ENCODE results near the gene KIF6. TPM values are rescaled to one million over a fixed set of nuclear protein-coding genes. Genes with fewer than 3 reads are reported as not detected.

Gene KIF6
- total and polyA plus RNA-seq, 4 donors: 1.1 to 7.8 (median 4.5) TPM

GRCh38 chr6:39328066-39328465 lies 397.1 kb downstream of the KIF6 start:
- no peaks in the 10 kb centered on the region for H3K27me3 ChIP-seq (ENCODE audit: control insufficient read depth in 3 of 3, insufficient read depth in 3 of 3, low read length in 2 of 3)

GRCh38 chr6:39327507-39327906 lies 397.7 kb downstream of the KIF6 start:
- Histone ChIP-seq H3K4me1 (ENCODE audit: control insufficient read depth in 5 of 5, insufficient read depth in 5 of 5, low read length in 5 of 5) (peaks cover 0 to 16% (median 2%) of the 10 kb centered on the region in 5 donors), H3K4me3 (no peak overlapping the region), H3K27me3 (ENCODE audit: control insufficient read depth in 3 of 3, insufficient read depth in 3 of 3, low read length in 2 of 3) (no peaks in the 10 kb centered on the region), H3K36me3 (ENCODE audit: control insufficient read depth in 4 of 4, insufficient read depth in 4 of 4, low read length in 4 of 4) (no peaks in the 10 kb centered on the region), H3K27ac (ENCODE audit: low read depth in 1 of 2, low read length in 1 of 2) (no peak overlapping the region), H3K9ac (ENCODE audit: insufficient read depth in 1 of 2, low read length in 2 of 2) (no peak overlapping the region), H3K9me3 (ENCODE audit: control insufficient read depth in 4 of 4, insufficient read depth in 3 of 4, low read length in 3 of 4) (no peaks in the 10 kb centered on the region)
- TF ChIP-seq CTCF (IDR thresholded peaks at IDR 0.05; ENCODE audit: control extremely low read depth, extremely low read depth): no peak
- DNase-seq (no peak), ATAC-seq (ENCODE audit: insufficient read depth, low FRiP score) (no peak)
- WGBS, 2 donors: 69 to 76% methylated on average over 5 of the region's 5 CpGs

More at GRCh38 chr6:39328066-39328465, 397.1 kb downstream of the KIF6 start:
- WGBS, 2 donors: 82 to 91% methylated on average over 12 of the region's 12 CpGs
- no peak overlapping the region for H3K4me3 ChIP-seq
- ATAC-seq (ENCODE audit: insufficient read depth, low FRiP score) (no peak), DNase-seq (no peak)
- H3K9ac ChIP-seq (ENCODE audit: insufficient read depth in 1 of 2, low read length in 2 of 2): no peak overlapping the region
- no peak overlapping the region for H3K27ac ChIP-seq (ENCODE audit: low read depth in 1 of 2, low read length in 1 of 2)
- no peaks in the 10 kb centered on the region for H3K9me3 ChIP-seq (ENCODE audit: control insufficient read depth in 4 of 4, insufficient read depth in 3 of 4, low read length in 3 of 4)
- H3K4me1 ChIP-seq (ENCODE audit: control insufficient read depth in 5 of 5, insufficient read depth in 5 of 5, low read length in 5 of 5): peaks cover 0 to 16% (median 2%) of the 10 kb centered on the region in 5 donors
- H3K36me3 ChIP-seq (ENCODE audit: control insufficient read depth in 4 of 4, insufficient read depth in 4 of 4, low read length in 4 of 4): no peaks in the 10 kb centered on the region
- TF ChIP-seq CTCF (IDR thresholded peaks at IDR 0.05; ENCODE audit: control extremely low read depth, extremely low read depth): no peak

GRCh38 chr6:39322306-39322850 lies 402.8 kb downstream of the KIF6 start, which contains the start of gene KCNK16:
KCNK16 (minus strand) TSS chr6:39322702; CDS start chr6:39322540, 162 bp downstream.
- no peak for TF ChIP-seq CTCF (IDR thresholded peaks at IDR 0.05; ENCODE audit: control extremely low read depth, extremely low read depth)
- 74 to 85% methylated on average over 11 of the region's 11 CpGs for WGBS, 2 donors

GRCh38 chr6:39321761-39322160 lies 403.4 kb downstream of the KIF6 start:
- TF ChIP-seq CTCF (IDR thresholded peaks at IDR 0.05; ENCODE audit: control extremely low read depth, extremely low read depth): no peak

More at GRCh38 chr6:39322306-39322850, 402.8 kb downstream of the KIF6 start, which contains the start of gene KCNK16:
- Histone ChIP-seq H3K9ac (ENCODE audit: insufficient read depth in 1 of 2, low read length in 2 of 2) (no peak within 1 kb of the TSS), H3K4me3 (no peak within 1 kb of the TSS), H3K9me3 (ENCODE audit: control insufficient read depth in 4 of 4, insufficient read depth in 3 of 4, low read length in 3 of 4) (peaks cover 0 to 3% (median 0%) of the 10 kb centered on the region in 4 donors), H3K27me3 (ENCODE audit: control insufficient read depth in 3 of 3, insufficient read depth in 3 of 3, low read length in 2 of 3) (no peaks in the 10 kb centered on the region), H3K4me1 (ENCODE audit: control insufficient read depth in 5 of 5, insufficient read depth in 5 of 5, low read length in 5 of 5) (peaks cover 0 to 2% (median 0%) of the 10 kb centered on the region in 5 donors), H3K27ac (ENCODE audit: low read depth in 1 of 2, low read length in 1 of 2) (no peak within 1 kb of the TSS), H3K36me3 (ENCODE audit: control insufficient read depth in 4 of 4, insufficient read depth in 4 of 4, low read length in 4 of 4) (no peaks in the 10 kb centered on the region)
- DNase-seq (no peak), ATAC-seq (ENCODE audit: insufficient read depth, low FRiP score) (no peak)

More at GRCh38 chr6:39321761-39322160, 403.4 kb downstream of the KIF6 start:
- Histone ChIP-seq H3K4me1 (ENCODE audit: control insufficient read depth in 5 of 5, insufficient read depth in 5 of 5, low read length in 5 of 5) (no peaks in the 10 kb centered on the region), H3K36me3 (ENCODE audit: control insufficient read depth in 4 of 4, insufficient read depth in 4 of 4, low read length in 4 of 4) (no peaks in the 10 kb centered on the region), H3K27ac (ENCODE audit: low read depth in 1 of 2, low read length in 1 of 2) (no peak overlapping the region), H3K27me3 (ENCODE audit: control insufficient read depth in 3 of 3, insufficient read depth in 3 of 3, low read length in 2 of 3) (no peaks in the 10 kb centered on the region), H3K4me3 (no peak overlapping the region), H3K9ac (ENCODE audit: insufficient read depth in 1 of 2, low read length in 2 of 2) (no peak overlapping the region), H3K9me3 (ENCODE audit: control insufficient read depth in 4 of 4, insufficient read depth in 3 of 4, low read length in 3 of 4) (peaks cover 0 to 3% (median 0%) of the 10 kb centered on the region in 4 donors)
- WGBS, 2 donors: 26 to 37% methylated on average over 5 of the region's 5 CpGs
- no peak for DNase-seq
- ATAC-seq (ENCODE audit: insufficient read depth, low FRiP score): no peak

Measured in lung (tissue), 12 donors.